Skin epidermis (tissue), 12 donors: Measurements from ENCODE around the gene TFF2.

Source experiments
- H3K27ac ChIP-seq, 21 experiments: fragments of 200-600 bp; sonication (generic) in 11 of 21; one replicate each; pipeline ENCODE4 v1.5.0; 2020; ENCODE audit warnings: mild to moderate bottlenecking in 3 of 21, inconsistent platforms in 2 of 21, moderate library complexity in 2 of 21
- H3K4me3 ChIP-seq, 7 experiments: fragments of 200-600 bp; sonication (generic) in 2 of 7; one replicate each; pipeline ENCODE4 v1.5.0; 2020; ENCODE audit warnings: inconsistent platforms in 2 of 7, mild to moderate bottlenecking in 2 of 7, moderate library complexity in 1 of 7

The TFF2 gene

GRCh38 chr21:42367367-42368165 lies 16.8 kb upstream of the TFF2 start:
- Histone ChIP-seq H3K27ac (no peak overlapping the region), H3K4me3 (no peak overlapping the region)

GRCh38 chr21:42366292-42367010 lies 15.7 kb upstream of the TFF2 start, which contains the start of gene TFF1:
TFF1 (minus strand) TSS chr21:42366535; CDS start chr21:42366495, 40 bp downstream.
- Histone ChIP-seq H3K4me3 (no peak within 1 kb of the TSS), H3K27ac (no peak within 1 kb of the TSS)

GRCh38 chr21:42365770-42366169 lies 15.0 kb upstream of the TFF2 start:
- H3K27ac ChIP-seq = no peak overlapping the region
- H3K4me3 ChIP-seq = no peak overlapping the region

GRCh38 chr21:42364304-42364865 lies 13.6 kb upstream of the TFF2 start:
- no peak overlapping the region for H3K27ac ChIP-seq
- H3K4me3 ChIP-seq = no peak overlapping the region

GRCh38 chr21:42363312-42363711 lies 12.5 kb upstream of the TFF2 start:
- H3K27ac ChIP-seq = no peak overlapping the region
- no peak overlapping the region for H3K4me3 ChIP-seq

- H3K27ac ChIP-seq = no peak overlapping the region
- H3K4me3 ChIP-seq = no peak overlapping the region
These were observed 11.9 kb upstream of the TFF2 start for GRCh38 chr21:42362700-42363099.

GRCh38 chr21:42362198-42362597 lies 11.4 kb upstream of the TFF2 start:
- no peak overlapping the region for H3K4me3 ChIP-seq
- no peak overlapping the region for H3K27ac ChIP-seq

- H3K4me3 ChIP-seq = no peak overlapping the region
- H3K27ac ChIP-seq = no peak overlapping the region
These were observed 10.5 kb upstream of the TFF2 start for GRCh38 chr21:42361286-42361685.

- H3K4me3 ChIP-seq = no peak overlapping the region
- no peak overlapping the region for H3K27ac ChIP-seq
These were observed 9.5 kb upstream of the TFF2 start for GRCh38 chr21:42360317-42360716.

GRCh38 chr21:42358937-42359336 lies 8.1 kb upstream of the TFF2 start:
- H3K27ac ChIP-seq = no peak overlapping the region
- H3K4me3 ChIP-seq = no peak overlapping the region

GRCh38 chr21:42358261-42358660 lies 7.5 kb upstream of the TFF2 start:
- Histone ChIP-seq H3K4me3 (no peak overlapping the region), H3K27ac (no peak overlapping the region)

- H3K4me3 ChIP-seq = no peak overlapping the region
- no peak overlapping the region for H3K27ac ChIP-seq
These were observed 6.5 kb upstream of the TFF2 start for GRCh38 chr21:42357307-42357706.

GRCh38 chr21:42356650-42357049 lies 5.9 kb upstream of the TFF2 start:
- Histone ChIP-seq H3K4me3 (no peak overlapping the region), H3K27ac (no peak overlapping the region)

GRCh38 chr21:42356046-42356445 lies 5.3 kb upstream of the TFF2 start:
- H3K27ac ChIP-seq = no peak overlapping the region
- H3K4me3 ChIP-seq = no peak overlapping the region

- Histone ChIP-seq H3K27ac (no peak overlapping the region), H3K4me3 (no peak overlapping the region)
These were observed 2.8 kb upstream of the TFF2 start for GRCh38 chr21:42353623-42354022.

GRCh38 chr21:42352441-42353095 lies 1.8 kb upstream of the TFF2 start:
- no peak overlapping the region for H3K27ac ChIP-seq
- H3K4me3 ChIP-seq = no peak overlapping the region

GRCh38 chr21:42351626-42352440 lies 1.0 kb upstream of the TFF2 start:
- no peak overlapping the region for H3K4me3 ChIP-seq
- no peak overlapping the region for H3K27ac ChIP-seq

- no peak overlapping the region for H3K27ac ChIP-seq
- H3K4me3 ChIP-seq = no peak overlapping the region
These were observed 380 bp downstream of the TFF2 start for GRCh38 chr21:42350318-42350910.
